Measurements from ENCODE around the gene CMPK2. TPM values are rescaled to one million over a fixed set of nuclear protein-coding genes. Genes with fewer than 3 reads are reported as not detected.

Gene CMPK2
- total and polyA plus RNA-seq, 9 of the 15 experiments (the other 6 are each of a cell fraction or from before 2014, with no cell fraction given), result 2.6 to 10.5 (median 5.0) TPM

- TF ChIP-seq ID3 (CRISPR knock-in tag; IDR thresholded peaks at IDR 0.05) (no peak), ID3 (tag; IDR thresholded peaks at IDR 0.05) (no peak), PHF21A (IDR thresholded peaks at IDR 0.05; ENCODE audit: borderline replicate concordance, low read depth) (no peak), TCF7L2 (IDR thresholded peaks at IDR 0.05; ENCODE audit: low read depth, low read length) (no peak), ELK3 (CRISPR knock-in tag; IDR thresholded peaks at IDR 0.05) (no peak), SP1 (CRISPR knock-in tag; IDR thresholded peaks at IDR 0.05) (0 out of 2 replicates have a peak, but pooled peaks have one; percentile 21), HINFP (tag; conservative IDR thresholded peaks at IDR 0.05; ENCODE audit: low read depth) (no peak), ZNF785 (CRISPR knock-in tag; IDR thresholded peaks at IDR 0.05) (no peak), RBFOX2 (IDR thresholded peaks at IDR 0.05; ENCODE audit: low read depth, low read length) (no peak), ZNF318 (IDR thresholded peaks at IDR 0.05; ENCODE audit: borderline replicate concordance in 1 of 2, low read depth in 1 of 2) (no peak; a peak in 2 of 4 replicates), ZEB2 (IDR thresholded peaks at IDR 0.05) (peak; percentile 47; the same call in 1 of the 2 replicates), SMAD4 (CRISPR knock-in tag; conservative IDR thresholded peaks at IDR 0.05) (peak; percentile 98)
Measured at GRCh38 chr2:6909431-6910385, 44.0 kb upstream of the CMPK2 start (continued).

All from K562 (cell line).